Neural progenitor cell (in vitro differentiated cells): ENCODE results near the gene SLC5A11. TPM values are rescaled to one million over a fixed set of nuclear protein-coding genes. Genes with fewer than 3 reads are reported as not detected.
"Not testable (repeated sequence)": the region's sequence is repeated elsewhere in the genome, so short reads cannot be mapped to it uniquely, and the experiment has no call there.

ENCODE experiments used
- DNase-seq: peaks from one replicate; pipeline ENCODE4 v3.0.0-alpha.2; 2016; ENCODE audit warnings: low spot score
- H2AFZ ChIP-seq: fragments of 200-600 bp; sonication (generic); replicated peaks from 2 replicates; pipeline ENCODE4 v1.6.1; 2016; ENCODE audit warnings: antibody characterized with exemption
- H3F3A ChIP-seq: fragments of 200-600 bp; sonication (generic); 2 replicates; pipeline ENCODE4 v1.6.1; 2016; ENCODE audit warnings: antibody characterized with exemption, low read depth
- H3K27ac ChIP-seq: fragments of 200-600 bp; sonication (generic); 2 replicates; pipeline ENCODE4 v1.5.1; 2016; ENCODE audit warnings: mild to moderate bottlenecking
- H3K27me3 ChIP-seq: fragments of 200-600 bp; sonication (generic); 2 replicates; pipeline ENCODE4 v1.6.1; 2016; ENCODE audit warnings: mild to moderate bottlenecking, moderate library complexity
- H3K36me3 ChIP-seq: fragments of 200-600 bp; sonication (generic); 2 replicates; pipeline ENCODE4 v1.5.1; 2016
- H3K4me1 ChIP-seq: fragments of 200-600 bp; sonication (generic); 2 replicates; pipeline ENCODE4 v1.6.1; 2016; ENCODE audit warnings: mixed run types
- H3K4me2 ChIP-seq: fragments of 200-600 bp; sonication (generic); 2 replicates; pipeline ENCODE4 v1.6.1; 2016
- H3K4me3 ChIP-seq: fragments of 200-600 bp; sonication (generic); 2 replicates; pipeline ENCODE4 v1.5.1; 2016
- H3K79me2 ChIP-seq: fragments of 200-600 bp; sonication (generic); 2 replicates; pipeline ENCODE4 v1.6.1; 2016; ENCODE audit warnings: low read depth
- H3K9ac ChIP-seq: fragments of 200-600 bp; sonication (generic); 2 replicates; pipeline ENCODE4 v1.6.1; 2016
- H3K9me3 ChIP-seq: fragments of 200-600 bp; sonication (generic); 2 replicates; pipeline ENCODE4 v1.5.1; 2016; ENCODE audit warnings: low read depth
- H4K20me1 ChIP-seq: fragments of 200-600 bp; sonication (generic); 2 replicates; pipeline ENCODE4 v1.6.1; 2016; ENCODE audit warnings: low read depth
- H3K27ac Mint-ChIP-seq: 3 replicates; pipeline ENCODE4 v1.8.0; 2021; ENCODE audit warnings: mixed read lengths
- H3K27me3 Mint-ChIP-seq: 2 replicates; pipeline ENCODE4 v1.8.0; 2022; ENCODE audit warnings: low read depth, mild to moderate bottlenecking, inconsistent platforms, moderate library complexity, mixed read lengths; ENCODE audit not compliant: insufficient read depth
- H3K36me3 Mint-ChIP-seq: 3 replicates; pipeline ENCODE4 v1.8.0; 2021; ENCODE audit warnings: mixed read lengths
- H3K4me1 Mint-ChIP-seq: 3 replicates; pipeline ENCODE4 v1.8.0; 2021; ENCODE audit warnings: mixed read lengths
- H3K4me3 Mint-ChIP-seq: 3 replicates; pipeline ENCODE4 v1.8.0; 2021; ENCODE audit warnings: mild to moderate bottlenecking, moderate library complexity, mixed read lengths
- H3K9me3 Mint-ChIP-seq: 3 replicates; pipeline ENCODE4 v1.8.0; 2020; ENCODE audit warnings: mixed read lengths
- CTCF ChIP-seq: fragments of 200-600 bp; sonication (generic); IDR thresholded peaks from 2 replicates; pipeline ENCODE4 v1.5.1; 2017; ENCODE audit warnings: antibody characterized with exemption, mild to moderate bottlenecking
- EZH2 ChIP-seq: fragments of 200-600 bp; sonication (generic); IDR thresholded peaks from 2 replicates; pipeline ENCODE4 v1.6.1; 2017; ENCODE audit warnings: antibody characterized with exemption, mild to moderate bottlenecking, moderate library complexity
- EZH2phosphoT487 ChIP-seq: fragments of 200-600 bp; sonication (generic); IDR thresholded peaks from 2 replicates; pipeline ENCODE4 v1.6.1; 2017; ENCODE audit warnings: antibody characterized with exemption
- total RNA-seq: library from RNA; depleted of rRNA; stranded (reverse); fragments of >200 nt; gene quantifications from 2 replicates; pipeline ENCODE4 v1.2.3, GENCODE V29; 2015; ENCODE audit warnings: low replicate concordance

Gene SLC5A11
- total RNA-seq, 1 donor from 2014 or later, result not detected

- H4K20me1 ChIP-seq, result no peaks in the 10 kb centered on the region
- no peak overlapping the region for H3K4me2 ChIP-seq
- H3K9me3 Mint-ChIP-seq, result no peaks in the 10 kb centered on the region
- H3K79me2 ChIP-seq, result no peaks in the 10 kb centered on the region
- H3K27me3 Mint-ChIP-seq, result peaks cover 4% of the 10 kb centered on the region
- no peak for DNase-seq
- H3K27me3 ChIP-seq, result no peaks in the 10 kb centered on the region
- H3K27ac Mint-ChIP-seq, result no peak overlapping the region
- H3K4me1 Mint-ChIP-seq, result no peaks in the 10 kb centered on the region
- H3K36me3 Mint-ChIP-seq, result no peaks in the 10 kb centered on the region
- H3K4me3 Mint-ChIP-seq, result no peak overlapping the region
- H3K4me1 ChIP-seq, result no peaks in the 10 kb centered on the region
- no peak overlapping the region for H3K9ac ChIP-seq
- no peak overlapping the region for H2AFZ ChIP-seq
- no peaks in the 10 kb centered on the region for H3F3A ChIP-seq
- no peak overlapping the region for H3K27ac ChIP-seq
- no peak overlapping the region for H3K4me3 ChIP-seq
- TF ChIP-seq EZH2 (no peak), EZH2phosphoT487 (no peak)
- H3K9me3 ChIP-seq, result no peaks in the 10 kb centered on the region
- no peaks in the 10 kb centered on the region for H3K36me3 ChIP-seq
Measured at GRCh38 chr16:24887472-24887871, 41.7 kb downstream of the SLC5A11 start.

- H3K4me2 ChIP-seq, result no peak overlapping the region
- no peak overlapping the region for H3K4me3 ChIP-seq
- Mint-ChIP-seq H3K4me1 (no peaks in the 10 kb centered on the region), H3K27ac (no peak overlapping the region), H3K36me3 (no peaks in the 10 kb centered on the region), H3K27me3 (peaks cover 4% of the 10 kb centered on the region), H3K4me3 (no peak overlapping the region), H3K9me3 (no peaks in the 10 kb centered on the region)
- H3K4me1 ChIP-seq, result no peaks in the 10 kb centered on the region
- no peak overlapping the region for H3K27ac ChIP-seq
- TF ChIP-seq EZH2phosphoT487 (no peak), CTCF (no peak), EZH2 (no peak)
- H3K27me3 ChIP-seq, result no peaks in the 10 kb centered on the region
- H3K36me3 ChIP-seq, result no peaks in the 10 kb centered on the region
- no peaks in the 10 kb centered on the region for H4K20me1 ChIP-seq
- no peak overlapping the region for H3K9ac ChIP-seq
- no peak for DNase-seq
- no peaks in the 10 kb centered on the region for H3K79me2 ChIP-seq
- no peak overlapping the region for H2AFZ ChIP-seq
- no peaks in the 10 kb centered on the region for H3K9me3 ChIP-seq
- H3F3A ChIP-seq, result no peaks in the 10 kb centered on the region
Measured at GRCh38 chr16:24890746-24891145, 45.0 kb downstream of the SLC5A11 start.

- Histone ChIP-seq H2AFZ (no peak overlapping the region), H3K9ac (no peak overlapping the region), H3K4me1 (no peaks in the 10 kb centered on the region), H3K4me3 (no peak overlapping the region), H3K9me3 (no peaks in the 10 kb centered on the region), H4K20me1 (no peaks in the 10 kb centered on the region), H3K4me2 (no peak overlapping the region), H3F3A (no peaks in the 10 kb centered on the region), H3K79me2 (no peaks in the 10 kb centered on the region), H3K36me3 (no peaks in the 10 kb centered on the region), H3K27ac (no peak overlapping the region), H3K27me3 (no peaks in the 10 kb centered on the region)
- no peaks in the 10 kb centered on the region for H3K36me3 Mint-ChIP-seq
- H3K27me3 Mint-ChIP-seq, result peaks cover 4% of the 10 kb centered on the region
- H3K4me1 Mint-ChIP-seq, result no peaks in the 10 kb centered on the region
- no peak overlapping the region for H3K4me3 Mint-ChIP-seq
- no peak overlapping the region for H3K27ac Mint-ChIP-seq
- TF ChIP-seq EZH2, result no peak
- TF ChIP-seq EZH2phosphoT487, result no peak
- TF ChIP-seq CTCF, result no peak
- DNase-seq, result no peak
- H3K9me3 Mint-ChIP-seq, result no peaks in the 10 kb centered on the region
Measured at GRCh38 chr16:24896439-24896838, 50.7 kb downstream of the SLC5A11 start.

GRCh38 chr16:24897522-24897921, 51.8 kb downstream of the SLC5A11 start:
- not testable (repeated sequence) for H3K9ac ChIP-seq, H3K27ac ChIP-seq, H3K36me3 Mint-ChIP-seq, H3K4me2 ChIP-seq, H4K20me1 ChIP-seq, H3K27me3 Mint-ChIP-seq, DNase-seq, H3K9me3 ChIP-seq, H3K79me2 ChIP-seq, H3K9me3 Mint-ChIP-seq, H3K4me1 ChIP-seq, H3K4me3 ChIP-seq, H2AFZ ChIP-seq, H3K36me3 ChIP-seq, H3K27me3 ChIP-seq, H3K27ac Mint-ChIP-seq, H3K4me3 Mint-ChIP-seq, H3K4me1 Mint-ChIP-seq, H3F3A ChIP-seq
